Hippocampal formation (tissue), 2 donors: Measurements from ENCODE around the gene IFT122.
"Not testable (repeated sequence)": the region's sequence is repeated elsewhere in the genome, so short reads cannot be mapped to it uniquely, and the experiment has no call there.

ENCODE experiments used
- DNase-seq, 2 donors: peaks; one replicate each; lab custom pipeline; 2025; lab: John Stamatoyannopoulos, UW

Gene IFT122

DNA sequence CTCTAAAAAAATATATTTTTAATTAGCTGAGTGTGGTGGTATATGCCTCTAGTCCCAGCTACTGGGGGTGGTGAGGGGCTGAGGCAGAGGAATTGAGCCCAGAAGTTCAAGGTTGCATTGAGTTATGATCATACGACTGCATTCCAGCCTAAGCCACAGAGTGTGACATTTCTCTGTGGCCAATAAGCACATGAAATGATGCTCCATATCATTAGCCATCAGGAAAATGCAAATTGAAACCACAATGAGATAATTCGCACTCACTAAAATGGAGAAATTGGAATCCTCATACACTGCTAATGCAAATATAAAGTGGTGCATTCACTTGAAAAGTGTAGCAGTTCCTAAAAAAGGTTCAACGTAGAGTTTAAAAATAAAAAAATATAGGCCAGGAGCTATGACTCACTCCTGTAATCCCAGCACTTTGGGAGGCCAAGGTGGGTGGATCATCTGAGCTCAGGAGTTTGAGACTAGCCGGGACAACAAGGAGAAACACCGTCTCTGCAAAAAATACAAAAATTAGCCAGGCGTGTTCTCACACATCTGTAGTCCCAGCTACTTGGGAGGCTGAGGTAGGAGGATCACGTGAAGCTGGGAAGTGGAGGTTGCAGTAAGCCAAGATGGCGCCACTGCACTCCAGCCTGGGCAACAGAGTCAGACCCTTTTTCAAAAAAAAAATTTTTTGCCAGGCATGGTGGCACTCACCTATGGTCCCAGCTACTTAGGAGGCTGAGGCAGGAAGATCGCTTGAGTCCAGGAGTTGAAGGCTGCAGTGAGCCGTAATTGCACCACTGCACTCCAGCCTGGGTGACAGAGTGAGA lies 35.2 kb downstream of the IFT122 start:
- DNase-seq: no peak

DNA sequence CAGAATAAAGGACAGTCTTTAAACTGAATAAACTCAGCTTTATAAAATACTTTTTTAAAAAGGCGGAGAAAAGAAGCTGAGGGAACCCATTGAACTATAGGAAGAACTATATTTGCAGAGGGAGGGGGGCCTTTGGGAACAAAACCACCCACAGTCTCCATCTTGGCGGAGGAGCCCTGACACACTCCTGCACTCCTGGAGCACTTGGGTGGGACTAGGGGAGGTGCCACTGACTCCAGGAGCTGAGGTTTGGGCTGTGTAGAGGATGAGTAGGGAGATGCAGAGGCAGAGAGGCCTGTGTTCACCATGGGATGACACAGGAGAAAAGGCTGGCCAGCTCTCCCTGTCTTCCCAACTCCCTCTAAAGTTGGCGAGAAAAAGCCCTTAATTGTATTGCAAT lies 35.8 kb downstream of the IFT122 start:
- DNase-seq: no peak

DNA sequence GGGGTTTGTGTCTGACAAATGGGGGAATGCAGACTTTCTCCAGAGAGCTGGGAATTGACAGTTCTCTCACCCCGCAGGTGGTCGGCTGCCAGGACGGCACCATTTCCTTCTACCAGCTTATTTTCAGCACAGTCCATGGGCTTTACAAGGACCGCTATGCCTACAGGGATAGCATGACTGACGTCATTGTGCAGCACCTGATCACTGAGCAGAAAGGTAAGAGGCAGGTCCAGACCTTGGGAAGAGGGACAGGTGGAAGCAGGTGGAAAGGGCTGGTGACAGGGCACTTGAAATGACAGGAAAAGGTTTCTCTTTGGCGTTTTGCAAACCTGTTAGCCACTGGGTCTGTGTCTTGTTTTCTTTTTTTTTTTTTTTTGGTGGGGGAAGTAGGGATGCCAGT lies 36.6 kb downstream of the IFT122 start:
- DNase-seq: no peak

DNA sequence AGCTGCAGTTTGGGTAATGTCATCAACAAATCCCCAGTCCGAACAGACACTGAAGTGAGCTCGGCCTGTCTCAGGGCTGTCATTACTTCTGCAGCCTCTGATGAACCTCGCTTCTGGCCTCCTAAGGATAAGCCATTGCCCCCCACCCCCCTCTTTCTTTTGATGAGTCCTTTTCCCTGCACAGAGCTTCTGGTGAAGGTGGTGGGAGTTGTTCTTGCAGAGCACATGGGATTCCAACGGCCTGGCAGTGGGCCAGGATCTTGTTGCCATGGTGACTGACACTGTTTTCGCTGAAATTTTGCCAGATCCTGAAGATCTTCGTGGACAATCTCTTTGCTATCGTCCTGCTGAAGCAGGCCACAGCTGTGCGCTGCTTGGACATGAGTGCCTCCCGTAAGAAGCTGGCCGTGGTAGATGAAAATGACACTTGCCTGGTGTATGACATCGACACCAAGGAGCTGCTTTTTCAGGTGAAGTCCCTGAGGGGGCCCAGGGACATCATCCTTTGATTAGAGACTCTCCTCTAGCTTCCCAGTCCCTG lies 41.3 kb downstream of the IFT122 start:
- DNase-seq: not testable (repeated sequence)

DNA sequence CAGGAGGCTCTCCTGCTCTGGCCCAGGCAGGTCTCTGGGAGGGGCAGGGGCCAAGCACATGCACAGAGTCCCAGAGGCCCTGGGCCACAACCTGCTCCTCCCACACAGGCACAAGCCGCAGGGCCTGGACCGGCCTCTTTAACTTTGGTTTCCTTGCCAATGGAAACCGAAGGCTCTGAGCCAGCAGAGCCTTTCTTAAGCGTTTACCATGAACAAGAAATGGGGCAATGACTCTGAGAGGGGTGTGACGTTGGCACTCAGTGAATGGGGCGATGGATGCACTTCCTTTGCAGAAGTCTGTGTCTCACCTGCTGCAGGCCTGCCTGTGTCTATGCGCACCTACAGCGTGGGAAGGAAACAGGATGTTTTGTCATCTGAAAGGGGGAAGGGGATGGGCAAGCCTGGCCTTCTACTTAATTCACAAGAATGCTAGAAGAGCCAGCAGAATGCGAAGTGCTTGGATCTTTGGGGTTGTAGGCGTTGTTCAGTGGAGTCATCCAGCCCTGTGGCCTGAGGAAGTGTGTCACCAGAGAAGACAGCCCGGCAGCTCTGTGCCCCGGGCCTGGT lies 41.8 kb downstream of the IFT122 start:
- no peak for DNase-seq

DNA sequence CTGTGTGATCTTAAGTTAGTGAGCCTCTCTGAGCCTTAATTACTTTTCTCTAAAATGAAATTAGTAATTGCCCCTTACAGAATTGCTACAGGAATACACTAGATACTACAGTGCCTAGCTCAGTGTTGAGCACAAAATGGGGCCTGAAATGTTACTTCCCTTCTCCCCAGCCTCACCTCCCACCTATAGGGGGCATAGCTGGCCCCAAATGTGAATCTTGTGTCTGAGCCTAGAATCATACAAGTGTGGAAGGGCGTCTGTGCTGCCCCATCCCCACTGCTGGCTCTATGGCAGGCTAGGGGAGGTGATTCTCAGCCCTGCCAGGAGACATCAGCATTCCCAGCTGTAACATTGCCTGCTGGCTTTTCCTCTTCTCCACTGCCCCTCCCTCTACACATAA lies 42.7 kb downstream of the IFT122 start:
- DNase-seq: no peak

DNA sequence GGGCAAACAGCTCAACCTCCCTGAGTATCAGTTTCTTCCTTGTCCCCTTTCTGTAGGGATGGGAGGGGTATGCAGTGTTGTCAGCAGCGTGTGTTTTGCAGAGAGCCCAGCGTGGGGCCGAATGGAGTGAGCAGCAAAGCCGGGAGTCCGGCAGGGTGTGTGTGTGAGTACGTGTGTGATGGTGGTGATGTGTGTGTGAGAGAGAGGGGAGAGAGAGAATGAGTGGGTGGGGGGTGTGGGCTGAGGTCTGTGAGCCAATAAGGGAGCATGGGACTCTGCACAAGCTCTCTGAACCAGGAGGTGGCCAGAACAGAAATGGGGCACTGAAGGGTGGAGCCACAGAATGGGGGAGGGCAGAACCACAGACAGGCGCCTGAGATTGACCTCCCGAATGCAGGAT lies 43.8 kb downstream of the IFT122 start:
- no peak for DNase-seq

DNA sequence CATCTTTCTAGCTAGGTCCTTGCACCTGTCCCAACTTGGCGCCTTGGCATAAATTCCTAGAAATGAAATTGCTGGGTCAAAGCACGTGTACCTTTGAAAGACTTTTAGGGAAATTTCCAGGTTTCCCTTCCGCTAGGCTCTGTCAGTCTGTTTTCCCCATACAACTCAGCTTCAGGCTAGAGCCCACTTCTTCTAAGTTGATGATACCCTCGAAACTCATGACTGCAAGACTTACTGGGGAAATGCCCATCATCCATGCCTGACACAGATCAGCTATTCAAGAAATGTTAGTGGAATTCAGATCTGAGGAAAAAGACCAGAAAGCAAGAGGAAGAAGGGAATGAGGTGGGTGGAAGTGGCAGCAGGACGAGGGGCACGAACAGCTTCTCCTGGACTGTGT lies 45.1 kb downstream of the IFT122 start:
- not testable (repeated sequence) for DNase-seq

DNA sequence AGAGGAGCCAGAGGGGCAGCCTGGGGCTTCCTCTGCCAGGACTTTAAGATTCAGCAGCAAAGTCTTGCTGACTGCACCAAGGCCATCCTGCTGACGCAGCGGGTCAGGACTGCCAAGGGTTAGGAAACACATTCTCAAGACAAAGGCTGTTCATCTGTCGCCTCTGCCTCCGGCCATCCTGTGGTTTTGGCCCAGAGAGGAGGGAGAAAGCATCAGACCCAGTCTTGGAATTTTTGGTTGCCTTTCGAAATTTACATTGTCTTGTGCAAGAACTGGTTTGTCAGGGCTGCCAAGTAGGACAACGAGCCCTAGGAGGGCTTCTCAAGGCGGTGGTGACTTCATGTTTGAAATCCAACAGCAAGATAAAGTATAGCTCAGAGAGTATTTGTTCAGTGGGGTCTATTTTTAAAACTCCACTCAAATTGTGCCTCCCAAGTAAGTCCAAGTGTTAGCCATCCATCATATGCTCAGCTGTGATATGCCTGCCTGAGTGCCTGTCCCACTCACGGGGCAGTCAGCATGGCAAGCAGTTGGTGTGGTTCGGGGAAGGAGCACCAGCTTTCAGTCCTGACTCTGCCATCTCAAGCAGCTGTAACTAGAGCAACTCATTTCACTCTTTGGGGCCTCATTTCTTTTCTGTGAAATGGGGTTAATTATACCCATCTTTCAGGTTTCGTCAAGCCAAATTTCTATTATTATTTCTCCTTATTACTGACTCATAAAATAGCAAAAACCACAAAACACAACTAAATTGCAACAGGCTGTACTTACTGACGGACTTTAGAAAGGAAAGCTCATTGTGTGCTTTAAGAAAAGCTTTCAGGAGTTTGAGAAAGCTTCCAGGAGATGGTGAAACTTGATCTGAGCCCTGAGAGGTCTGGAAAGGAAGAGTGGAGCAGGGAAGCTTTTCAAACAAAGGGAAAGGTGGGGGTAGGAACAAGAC lies 46.0 kb downstream of the IFT122 start:
- DNase-seq: peak in 1 of 2 donors; percentile 22

DNA sequence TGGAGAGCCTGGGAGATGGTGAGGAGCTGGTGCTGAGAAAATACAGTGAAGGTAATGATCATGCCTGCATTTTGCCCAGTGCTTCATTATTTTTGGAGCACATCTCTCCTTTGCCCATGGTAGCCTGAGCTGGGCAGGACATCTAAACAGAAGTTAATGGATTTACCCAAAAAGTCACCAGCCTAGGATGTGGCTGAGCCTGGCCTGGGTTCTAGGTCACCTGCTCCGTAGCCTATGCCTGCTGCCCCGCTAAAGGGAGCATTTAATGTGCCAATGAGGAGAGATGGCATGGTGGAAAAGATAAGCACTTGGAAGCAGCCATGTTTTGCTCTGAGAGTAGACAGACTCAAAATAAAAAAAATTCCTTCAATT lies 46.6 kb downstream of the IFT122 start:
- no peak for DNase-seq

DNA sequence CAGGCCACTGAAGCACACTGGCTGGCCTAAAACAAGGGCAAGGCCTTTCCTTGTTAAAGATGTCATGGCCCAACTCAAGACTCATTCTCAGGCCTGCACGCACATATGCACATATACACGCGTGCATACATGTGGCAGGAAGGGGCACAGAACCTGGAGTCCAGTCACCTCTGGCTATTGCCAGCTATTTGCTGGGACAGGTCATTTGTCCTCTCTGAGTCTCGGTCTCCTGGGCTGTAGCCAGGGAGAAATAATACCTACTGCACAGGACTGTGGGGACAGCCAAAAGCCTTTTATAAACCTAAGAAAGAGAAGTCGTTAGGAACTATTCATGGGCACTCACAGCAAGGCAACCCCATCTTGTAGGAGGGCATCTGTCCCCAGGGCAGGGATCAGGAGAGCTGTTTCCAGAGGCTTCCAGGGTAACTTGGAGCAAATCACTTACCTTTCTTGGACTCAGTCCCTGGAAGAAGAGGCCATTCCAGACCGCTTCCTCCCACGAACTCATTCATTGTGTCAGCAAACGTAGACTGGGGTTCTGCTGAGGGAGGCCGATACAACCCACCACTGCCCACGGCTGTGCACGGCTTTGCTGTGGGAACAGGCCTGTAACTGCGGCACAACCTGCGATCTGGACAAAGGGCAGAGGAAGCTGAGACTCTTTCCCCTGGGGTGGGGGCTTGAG lies 47.3 kb downstream of the IFT122 start:
- no peak for DNase-seq

DNA sequence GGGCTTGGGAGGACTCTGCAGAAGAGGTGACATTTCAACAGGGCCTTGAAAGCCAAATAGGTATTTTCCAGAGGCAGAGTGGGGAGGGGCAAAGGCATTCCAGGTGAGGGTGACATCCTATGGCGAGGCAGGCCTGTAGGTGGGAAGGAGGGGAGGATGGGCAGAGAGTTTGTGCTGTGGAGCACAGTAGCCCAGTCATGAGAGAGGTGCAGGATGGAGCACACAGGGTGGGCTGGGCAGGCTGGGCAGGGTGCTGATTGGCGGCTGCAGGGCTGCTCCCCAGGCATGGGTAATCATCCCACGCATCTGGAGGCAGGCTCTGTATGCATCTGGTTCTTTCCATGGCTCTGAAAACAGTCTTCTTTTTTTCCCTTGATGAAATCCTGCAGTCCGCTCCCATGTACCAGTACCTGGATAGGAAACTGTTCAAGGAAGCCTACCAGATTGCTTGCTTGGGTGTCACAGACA lies 47.9 kb downstream of the IFT122 start:
- not testable (repeated sequence) for DNase-seq

DNA sequence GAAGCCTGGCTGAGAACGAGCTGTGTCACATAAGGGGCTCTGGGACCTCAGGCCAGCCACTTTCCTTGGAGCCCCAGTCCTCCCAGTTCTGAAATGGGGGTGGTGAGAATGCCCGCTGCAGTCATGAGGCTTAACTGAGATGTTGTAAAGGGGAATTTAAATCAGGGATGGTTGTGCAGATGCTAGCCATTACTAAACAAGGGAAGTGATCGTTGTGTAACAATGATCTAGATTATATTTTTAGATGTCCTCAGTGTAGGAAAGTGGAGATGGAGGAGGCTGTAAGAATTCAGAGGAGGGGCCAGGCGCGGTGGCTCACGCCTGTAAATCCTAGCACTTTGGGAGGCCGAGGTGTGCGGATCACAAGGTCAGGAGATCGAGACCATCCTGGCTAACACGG lies 49.2 kb downstream of the IFT122 start:
- DNase-seq: not testable (repeated sequence)

DNA sequence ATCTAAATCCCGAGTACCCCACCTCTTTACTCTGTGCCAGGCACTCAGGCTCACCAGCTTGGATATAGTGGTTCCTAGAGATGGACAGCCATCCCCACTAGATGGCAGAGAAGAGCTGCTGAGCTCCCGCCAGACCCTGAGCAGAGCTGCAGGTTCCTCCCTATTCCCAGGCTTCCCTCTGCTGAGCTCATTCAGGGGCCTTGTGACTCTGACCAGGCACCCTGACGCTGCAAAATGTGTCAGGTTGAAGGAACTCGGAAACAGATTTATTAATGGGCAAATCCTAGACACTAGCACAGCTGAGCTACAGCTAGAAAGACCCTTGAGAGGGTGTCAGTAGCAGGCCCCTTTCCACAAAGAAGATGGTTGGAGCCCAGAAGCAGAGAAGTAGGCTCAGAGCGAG lies 50.2 kb downstream of the IFT122 start:
- DNase-seq: peak; percentile 80 to 94

DNA sequence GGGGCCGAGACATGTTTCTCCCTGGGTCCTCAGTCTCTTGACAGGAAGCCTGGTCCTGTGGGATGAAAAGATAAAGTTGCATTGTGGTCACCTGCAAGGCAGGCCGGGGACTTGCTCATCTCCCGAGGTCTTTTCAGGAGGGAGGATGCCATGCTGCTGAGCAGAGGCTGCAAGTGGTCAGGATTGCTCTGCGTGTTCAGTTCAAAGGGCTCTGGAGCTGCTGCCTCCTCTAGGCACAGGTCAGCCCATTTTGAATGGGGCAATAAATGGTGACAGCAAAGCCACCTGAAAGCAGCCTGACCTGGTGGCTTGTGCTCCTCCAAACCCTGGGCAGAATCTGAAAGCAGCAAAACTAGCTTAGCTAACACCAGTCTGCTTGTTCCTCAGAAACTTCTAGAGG lies 51.1 kb downstream of the IFT122 start:
- not testable (repeated sequence) for DNase-seq

DNA sequence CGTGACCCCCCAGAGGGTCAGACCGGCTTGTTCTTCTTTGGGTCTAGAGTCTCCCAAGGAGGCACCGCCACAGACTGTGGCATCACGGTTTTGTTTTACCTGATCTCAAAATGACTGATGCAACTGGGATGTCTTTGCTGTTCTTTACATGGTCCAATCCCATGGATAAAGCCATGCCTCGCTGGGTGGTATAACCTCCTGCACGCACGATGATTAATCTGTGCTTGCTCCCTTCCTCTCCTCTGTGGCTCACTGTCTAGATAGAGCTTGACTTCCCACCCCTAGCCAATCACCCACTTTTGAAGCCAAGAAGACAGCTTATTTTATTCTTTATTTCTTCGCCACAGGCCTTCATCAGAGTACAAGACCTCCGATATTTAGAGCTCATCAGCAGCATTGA lies 51.8 kb downstream of the IFT122 start:
- no peak for DNase-seq

DNA sequence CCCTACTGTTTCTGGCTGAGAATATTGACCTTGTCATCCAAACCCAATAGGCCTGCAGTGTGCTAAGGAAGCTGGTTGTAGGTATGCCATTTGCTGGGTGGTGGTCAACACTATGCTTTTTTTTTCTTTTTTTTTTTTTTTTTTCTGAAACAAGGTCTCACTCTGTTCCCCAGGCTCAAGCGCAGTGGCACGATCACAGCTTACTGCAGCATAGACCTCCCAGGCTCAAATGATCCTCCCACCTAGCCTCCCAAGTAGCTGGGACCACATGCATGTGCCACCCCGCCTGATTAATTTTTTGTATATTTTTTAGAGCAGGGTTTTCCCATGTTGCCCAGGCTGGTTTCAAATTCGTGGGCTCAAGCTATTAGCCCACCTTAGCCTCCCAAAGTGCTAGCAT lies 52.7 kb downstream of the IFT122 start:
- no peak for DNase-seq

DNA sequence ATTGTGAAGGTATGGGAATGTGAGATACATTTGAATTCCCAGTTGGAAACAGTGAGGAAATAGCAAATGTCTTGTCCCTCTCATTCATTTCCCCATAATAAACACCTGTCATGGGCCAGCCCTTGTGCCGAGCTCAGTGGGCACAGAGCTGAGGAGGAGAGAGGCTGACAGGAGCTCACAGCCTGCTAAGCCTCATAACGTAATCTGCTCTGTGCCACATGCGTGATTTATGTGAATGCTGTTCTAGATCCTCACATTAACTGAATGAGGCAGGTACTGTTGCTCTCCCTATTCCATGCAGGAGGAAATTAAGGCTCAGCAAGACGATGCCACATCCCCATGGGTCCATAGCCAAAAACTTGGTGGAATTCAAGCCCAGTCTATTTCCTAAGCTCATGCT lies 53.2 kb downstream of the IFT122 start:
- no peak for DNase-seq

DNA sequence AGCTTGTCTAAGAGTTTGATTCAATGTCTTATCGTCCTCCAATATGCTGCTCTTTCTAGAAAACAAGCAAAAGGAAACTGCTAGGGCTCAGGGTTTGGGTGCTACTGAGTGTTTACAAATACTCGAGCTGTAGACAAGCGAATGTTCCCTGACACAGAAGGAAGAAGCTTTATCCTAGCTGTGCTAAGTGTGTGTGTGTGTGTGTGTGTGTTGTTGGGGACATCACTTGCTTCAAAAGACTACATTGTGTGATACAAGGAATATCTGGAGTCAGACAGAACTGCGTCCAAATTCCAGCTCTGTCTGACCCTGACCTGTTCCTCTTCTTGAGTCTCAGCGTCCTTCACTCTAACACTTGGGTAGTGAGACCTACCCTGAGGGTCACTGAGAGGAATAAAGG lies 54.5 kb downstream of the IFT122 start:
- DNase-seq: not testable (repeated sequence)

DNA sequence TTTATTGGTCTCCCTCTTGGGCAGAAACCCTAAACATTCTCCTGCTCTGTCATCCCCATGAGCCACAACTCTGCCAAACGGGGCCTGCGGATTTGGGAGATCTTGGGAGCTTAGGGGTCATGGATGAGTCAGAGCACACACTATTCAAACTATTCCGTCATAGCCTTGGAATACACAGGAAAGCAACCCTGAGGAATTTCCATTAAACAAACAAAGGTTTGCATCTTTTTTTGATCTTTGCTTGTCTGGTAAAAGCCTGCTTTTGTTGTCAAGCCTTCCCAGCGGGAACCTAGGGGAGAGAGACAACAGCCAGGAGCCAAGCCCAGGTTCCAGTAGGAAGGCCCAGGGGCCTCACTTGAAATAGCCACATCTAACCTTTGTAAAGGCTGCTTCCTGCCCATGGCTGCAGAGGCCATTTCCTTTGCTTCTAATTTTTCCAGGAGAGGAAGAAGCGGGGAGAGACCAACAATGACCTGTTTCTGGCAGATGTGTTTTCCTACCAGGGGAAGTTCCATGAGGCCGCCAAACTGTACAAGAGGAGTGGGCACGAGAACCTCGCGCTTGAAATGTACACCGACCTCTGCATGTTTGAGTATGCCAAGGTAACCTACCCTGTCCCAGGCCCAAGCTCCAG lies 55.1 kb downstream of the IFT122 start:
- DNase-seq: not testable (repeated sequence)

DNA sequence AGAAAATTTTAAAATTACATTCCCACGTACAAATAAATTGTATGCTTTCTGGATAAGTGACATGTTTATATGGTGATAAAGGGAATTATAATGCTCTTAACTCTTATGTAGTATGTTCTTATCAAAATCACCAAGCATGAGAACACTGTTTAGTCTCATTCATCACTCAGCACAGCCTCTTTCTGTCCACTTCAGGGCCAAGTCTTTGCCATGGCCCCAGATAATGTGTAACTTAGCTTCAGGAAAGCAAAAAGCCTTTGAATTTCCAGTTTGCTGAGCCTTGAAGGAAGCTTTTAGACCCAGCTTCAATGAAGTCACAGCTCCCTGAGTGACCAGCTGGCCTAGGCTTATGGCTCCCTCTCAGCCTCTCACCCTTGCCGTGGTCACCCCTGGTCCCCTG lies 57.9 kb downstream of the IFT122 start:
- DNase-seq: not testable (repeated sequence)
